ENCODE results near the gene ZDHHC5.

Gene ZDHHC5

GRCh38 chr11:57667736-57668433, at the start of gene ZDHHC5:
Gene ZDHHC5 (plus strand): TSS chr11:57668114. CDS start chr11:57673091, 4,977 bp downstream.
- peak; percentile 96 to 98 for DNase-seq (ENCODE audit: low read depth in 2 of 2, low spot score in 1 of 2)

DNA sequence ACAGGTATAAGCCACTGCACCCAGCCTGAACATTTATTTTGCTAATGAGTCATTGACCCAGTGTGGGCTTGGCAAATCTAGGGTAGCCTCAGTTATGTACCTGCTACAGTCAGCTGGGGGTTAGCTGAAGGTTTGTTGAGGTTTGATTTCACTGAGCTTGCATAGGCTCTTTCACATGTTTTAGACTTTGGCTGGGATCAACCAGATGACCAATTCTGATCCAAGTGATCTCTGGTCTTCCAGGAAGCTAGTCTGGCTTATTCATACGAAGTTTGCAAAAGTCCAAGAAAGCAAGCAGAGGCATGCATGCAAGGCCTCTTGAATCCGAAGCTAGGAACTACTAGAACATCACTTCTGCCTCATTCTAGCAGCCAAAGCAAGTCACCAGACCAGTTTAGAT, 49.5 kb upstream of the ZDHHC5 start:
- no peak for DNase-seq (ENCODE audit: low read depth in 2 of 2, low spot score in 1 of 2)

- no peak for DNase-seq (ENCODE audit: low read depth in 2 of 2, low spot score in 1 of 2)
Measured at GRCh38 chr11:57619331-57619730, 48.6 kb upstream of the ZDHHC5 start.

- DNase-seq (ENCODE audit: low read depth in 2 of 2, low spot score in 1 of 2) = no peak
Measured at GRCh38 chr11:57620467-57620866, 47.4 kb upstream of the ZDHHC5 start.

- DNase-seq (ENCODE audit: low read depth in 2 of 2, low spot score in 1 of 2) = no peak
Measured at GRCh38 chr11:57622263-57622662, 45.7 kb upstream of the ZDHHC5 start.

- DNase-seq (ENCODE audit: low read depth in 2 of 2, low spot score in 1 of 2) = no peak
Measured at GRCh38 chr11:57624864-57625263, 43.0 kb upstream of the ZDHHC5 start.

- DNase-seq (ENCODE audit: low read depth in 2 of 2, low spot score in 1 of 2) = no peak
Measured at GRCh38 chr11:57626895-57627294, 41.0 kb upstream of the ZDHHC5 start.

GRCh38 chr11:57630171-57630570, 37.7 kb upstream of the ZDHHC5 start:
- DNase-seq (ENCODE audit: low read depth in 2 of 2, low spot score in 1 of 2) = no peak

GRCh38 chr11:57632116-57632515, 35.8 kb upstream of the ZDHHC5 start:
- DNase-seq (ENCODE audit: low read depth in 2 of 2, low spot score in 1 of 2) = no peak

DNA sequence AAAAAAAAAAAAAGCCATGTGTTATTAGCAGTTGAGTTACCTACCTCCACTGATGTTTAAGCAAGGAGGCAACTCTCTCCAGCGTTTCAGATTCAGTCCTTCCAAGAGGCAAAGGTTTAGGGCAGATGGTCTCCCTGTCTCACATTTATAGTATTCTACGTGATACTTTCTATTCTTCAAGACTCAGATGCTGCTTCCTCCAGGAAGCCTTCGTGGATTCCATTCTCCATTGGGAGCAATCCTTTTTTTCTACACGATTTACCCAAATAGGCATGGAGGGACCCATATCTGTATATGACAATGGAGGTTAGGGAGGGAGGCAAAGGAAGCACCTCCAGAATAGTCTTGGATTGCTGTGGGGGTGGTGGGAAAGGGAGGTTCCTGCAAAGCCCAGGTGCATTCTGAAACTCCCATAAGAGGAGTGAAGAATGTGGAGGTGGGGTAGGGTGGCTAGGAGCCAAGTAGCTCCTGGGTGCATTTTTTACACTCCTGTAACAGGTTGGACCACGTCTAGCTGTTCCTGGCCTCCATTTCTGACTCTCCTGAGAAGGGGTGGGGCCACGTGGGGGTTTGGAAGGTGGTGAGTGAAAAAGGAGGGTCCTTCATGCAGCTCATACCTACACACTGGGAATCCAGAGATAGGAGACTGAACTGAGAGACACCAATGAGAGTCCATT, 34.4 kb upstream of the ZDHHC5 start:
- no peak for DNase-seq (ENCODE audit: low read depth in 2 of 2, low spot score in 1 of 2)

GRCh38 chr11:57634311-57634710, 33.6 kb upstream of the ZDHHC5 start:
- no peak for DNase-seq (ENCODE audit: low read depth in 2 of 2, low spot score in 1 of 2)

- no peak for DNase-seq (ENCODE audit: low read depth in 2 of 2, low spot score in 1 of 2)
Measured at GRCh38 chr11:57635246-57635645, 32.7 kb upstream of the ZDHHC5 start.

DNA sequence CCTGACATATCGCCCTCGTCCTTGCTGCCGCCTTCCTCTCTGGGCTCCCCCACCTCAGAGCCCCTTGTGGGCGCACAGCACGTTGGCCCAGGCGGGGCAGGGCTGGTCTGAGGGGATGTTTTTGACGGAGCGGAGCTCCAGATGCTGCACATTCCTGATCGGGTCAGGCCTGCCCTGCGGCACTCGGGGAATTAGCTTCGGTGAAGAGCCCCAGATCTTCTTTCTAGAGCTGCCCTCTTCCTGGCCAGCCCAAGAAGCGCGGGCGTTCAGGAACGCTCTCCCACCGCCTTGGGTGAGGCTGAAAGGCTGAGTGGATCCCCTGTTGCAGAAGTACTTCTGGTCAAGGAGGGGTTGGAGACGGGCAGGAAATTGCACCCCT, 30.3 kb upstream of the ZDHHC5 start:
- DNase-seq (ENCODE audit: low read depth in 2 of 2, low spot score in 1 of 2) = no peak

- DNase-seq (ENCODE audit: low read depth in 2 of 2, low spot score in 1 of 2) = no peak
Measured at GRCh38 chr11:57638005-57638781, 29.7 kb upstream of the ZDHHC5 start.

DNA sequence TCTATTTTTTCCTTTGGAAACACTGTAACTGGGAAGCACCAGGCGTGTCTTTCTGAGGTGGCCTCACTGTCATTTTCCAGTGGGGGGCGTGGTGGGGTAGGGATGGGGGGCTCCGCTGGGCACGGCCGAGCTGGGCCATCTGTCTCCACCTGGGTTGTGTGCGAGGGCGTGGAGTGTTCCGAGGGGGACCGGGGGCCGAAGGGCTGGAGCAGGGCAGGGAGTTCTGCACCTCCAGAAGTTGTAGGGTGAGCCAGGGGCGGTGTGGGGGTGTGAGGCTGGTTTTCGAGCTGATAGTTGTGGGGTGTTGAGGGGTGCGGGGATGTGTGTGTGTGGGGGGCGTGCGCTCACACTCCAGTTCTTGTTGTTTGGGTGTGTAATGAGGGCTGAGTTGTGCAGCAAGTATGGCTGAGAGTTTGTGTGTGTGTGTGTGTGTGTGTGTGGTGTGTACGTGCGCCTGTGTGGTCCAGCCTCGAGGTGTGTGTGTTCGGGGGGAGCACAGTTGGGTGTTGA, 29.0 kb upstream of the ZDHHC5 start:
- DNase-seq (ENCODE audit: low read depth in 2 of 2, low spot score in 1 of 2) = no peak

- no peak for DNase-seq (ENCODE audit: low read depth in 2 of 2, low spot score in 1 of 2)
Measured at GRCh38 chr11:57639321-57640067, 28.4 kb upstream of the ZDHHC5 start.

GRCh38 chr11:57640068-57640800, 27.7 kb upstream of the ZDHHC5 start:
- no peak for DNase-seq (ENCODE audit: low read depth in 2 of 2, low spot score in 1 of 2)

GRCh38 chr11:57641011-57641807, 26.7 kb upstream of the ZDHHC5 start:
- no peak for DNase-seq (ENCODE audit: low read depth in 2 of 2, low spot score in 1 of 2)

DNA sequence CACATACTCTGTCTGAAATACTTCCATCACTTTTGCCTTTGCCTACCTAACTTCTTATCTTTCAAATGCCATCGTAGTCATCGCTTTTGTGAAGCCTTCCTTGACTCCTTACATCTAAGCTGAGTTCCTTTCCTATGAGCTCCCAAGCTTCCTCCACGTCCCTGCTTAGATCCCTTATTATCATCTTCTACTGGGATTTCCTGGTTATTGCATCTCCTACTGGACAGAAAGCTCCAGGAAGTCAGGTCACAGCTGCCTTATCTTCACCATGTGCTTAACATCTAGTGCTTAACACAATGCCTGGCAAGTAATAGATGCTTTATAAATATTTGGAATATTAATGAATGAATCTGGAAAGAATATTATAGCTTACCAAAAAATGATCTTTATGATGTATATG, 24.1 kb upstream of the ZDHHC5 start:
- no peak for DNase-seq (ENCODE audit: low read depth in 2 of 2, low spot score in 1 of 2)

Data from stimulated activated CD8-positive, alpha-beta memory T cell treated with anti-CD3 and anti-CD28 coated beads, Interleukin-4, amount 100 ng/mL, for 1 hour (primary cell).